Measurements from ENCODE around the gene ITIH1. TPM values are rescaled to one million over a fixed set of nuclear protein-coding genes. Genes with fewer than 3 reads are reported as not detected.
"Not testable (repeated sequence)": the region's sequence is repeated elsewhere in the genome, so short reads cannot be mapped to it uniquely, and the experiment has no call there.

ITIH1 gene
- total RNA-seq, 1 donor from 2014 or later = not detected

GRCh38 chr3:52771702-52772101, 5.7 kb upstream of the ITIH1 start:
- no peaks in the 10 kb centered on the region for H3K27me3 Mint-ChIP-seq (ENCODE audit: low read depth)
- peaks cover 20% of the 10 kb centered on the region for H3K4me1 Mint-ChIP-seq
- H3K36me3 Mint-ChIP-seq (ENCODE audit: low read depth) = peaks cover 2% of the 10 kb centered on the region
- no peak for TF ChIP-seq CTCF (conservative IDR thresholded peaks at IDR 0.05)
- no peak overlapping the region for H3K27ac Mint-ChIP-seq (ENCODE audit: unreplicated experiment)
- H3K4me3 Mint-ChIP-seq = peak overlapping the region; percentile 95
- no peaks in the 10 kb centered on the region for H3K9me3 Mint-ChIP-seq
- DNase-seq (ENCODE audit: low read depth, low spot score) = no peak

- no peaks in the 10 kb centered on the region for H3K9me3 Mint-ChIP-seq
- H3K27me3 Mint-ChIP-seq (ENCODE audit: low read depth) = no peaks in the 10 kb centered on the region
- H3K27ac Mint-ChIP-seq (ENCODE audit: unreplicated experiment) = no peak overlapping the region
- H3K36me3 Mint-ChIP-seq (ENCODE audit: low read depth) = no peaks in the 10 kb centered on the region
- peak overlapping the region; percentile 8 for H3K4me3 Mint-ChIP-seq
- H3K4me1 Mint-ChIP-seq = peaks cover 20% of the 10 kb centered on the region
- no peak for DNase-seq (ENCODE audit: low read depth, low spot score)
- TF ChIP-seq CTCF (conservative IDR thresholded peaks at IDR 0.05) = no peak
These were observed 3.9 kb upstream of the ITIH1 start for GRCh38 chr3:52773361-52774065.

- H3K36me3 Mint-ChIP-seq (ENCODE audit: low read depth) = no peaks in the 10 kb centered on the region
- peaks cover 19% of the 10 kb centered on the region for H3K4me1 Mint-ChIP-seq
- no peaks in the 10 kb centered on the region for H3K27me3 Mint-ChIP-seq (ENCODE audit: low read depth)
- no peak overlapping the region for H3K27ac Mint-ChIP-seq (ENCODE audit: unreplicated experiment)
- no peak for TF ChIP-seq CTCF (conservative IDR thresholded peaks at IDR 0.05)
- DNase-seq (ENCODE audit: low read depth, low spot score) = no peak
- H3K4me3 Mint-ChIP-seq = no peak overlapping the region
- H3K9me3 Mint-ChIP-seq = no peaks in the 10 kb centered on the region
These were observed 3.2 kb upstream of the ITIH1 start for GRCh38 chr3:52774066-52774713.

- no peak for DNase-seq (ENCODE audit: low read depth, low spot score)
- H3K27ac Mint-ChIP-seq (ENCODE audit: unreplicated experiment) = no peak overlapping the region
- H3K4me1 Mint-ChIP-seq = peaks cover 9% of the 10 kb centered on the region
- no peak for TF ChIP-seq CTCF (conservative IDR thresholded peaks at IDR 0.05)
- no peaks in the 10 kb centered on the region for H3K9me3 Mint-ChIP-seq
- H3K4me3 Mint-ChIP-seq = peak overlapping the region; percentile 55
- no peaks in the 10 kb centered on the region for H3K36me3 Mint-ChIP-seq (ENCODE audit: low read depth)
- H3K27me3 Mint-ChIP-seq (ENCODE audit: low read depth) = no peaks in the 10 kb centered on the region
These were observed 2.2 kb upstream of the ITIH1 start for GRCh38 chr3:52774901-52775864.

- TF ChIP-seq CTCF (conservative IDR thresholded peaks at IDR 0.05) = no peak
- Mint-ChIP-seq H3K27me3 (ENCODE audit: low read depth) (no peaks in the 10 kb centered on the region), H3K36me3 (ENCODE audit: low read depth) (no peaks in the 10 kb centered on the region), H3K27ac (ENCODE audit: unreplicated experiment) (peak overlapping the region; percentile 91), H3K4me1 (peaks cover 8% of the 10 kb centered on the region), H3K9me3 (no peaks in the 10 kb centered on the region), H3K4me3 (peak overlapping the region; percentile 55)
- no peak for DNase-seq (ENCODE audit: low read depth, low spot score)
These were observed 1.5 kb upstream of the ITIH1 start for GRCh38 chr3:52775877-52776276.

GRCh38 chr3:52776486-52776885, 913 bp upstream of the ITIH1 start:
- H3K27ac Mint-ChIP-seq (ENCODE audit: unreplicated experiment); H3K36me3 Mint-ChIP-seq (ENCODE audit: low read depth); H3K27me3 Mint-ChIP-seq (ENCODE audit: low read depth): not testable (repeated sequence)

More at GRCh38 chr3:52776486-52776885, 913 bp upstream of the ITIH1 start:
- H3K9me3 Mint-ChIP-seq; H3K4me3 Mint-ChIP-seq; H3K4me1 Mint-ChIP-seq; DNase-seq (ENCODE audit: low read depth, low spot score): not testable (repeated sequence)

Data from neural crest cell (in vitro differentiated cells).